SU-DHL-6 (cell line): ENCODE data around the gene FAM53B.
"Not testable (repeated sequence)": the region's sequence is repeated elsewhere in the genome, so short reads cannot be mapped to it uniquely, and the experiment has no call there.

Source experiments
- H2AFZ ChIP-seq: fragments of 200-600 bp; sonication (generic); 2 replicates; pipeline ENCODE4 v1.6.1; 2014; ENCODE audit warnings: low read depth, mild to moderate bottlenecking, moderate library complexity, mixed read lengths, antibody characterized with exemption, low read length; ENCODE audit not compliant: severe bottlenecking
- H3F3A ChIP-seq: fragments of 200-600 bp; shearing (Covaris generic); 2 replicates; pipeline ENCODE4 v1.6.0; 2016; ENCODE audit warnings: antibody characterized with exemption, mild to moderate bottlenecking; ENCODE audit not compliant: insufficient read depth
- H3K27ac ChIP-seq: fragments of 200-600 bp; sonication (generic); 2 replicates; pipeline ENCODE4 v1.5.1; 2016; ENCODE audit warnings: low read depth, mild to moderate bottlenecking, low read length, moderate library complexity, mixed read lengths
- H3K27me3 ChIP-seq: fragments of 200-600 bp; sonication (generic), shearing (Covaris generic); 2 replicates; pipeline ENCODE4 v1.6.0; 2014; ENCODE audit warnings: mild to moderate bottlenecking, low read length
- H3K36me3 ChIP-seq: fragments of 200-600 bp; sonication (generic); 2 replicates; pipeline ENCODE4 v1.6.1; 2014; ENCODE audit warnings: mild to moderate bottlenecking, low read length, mixed read lengths
- H3K4me2 ChIP-seq: fragments of 300-600, 200-600 bp; shearing (Covaris generic), sonication (generic); 2 replicates; pipeline ENCODE4 v1.6.0; 2014; ENCODE audit warnings: low read length, low read depth, mild to moderate bottlenecking; ENCODE audit not compliant: poor library complexity, severe bottlenecking
- H3K4me3 ChIP-seq: fragments of 200-600 bp; sonication (generic); 2 replicates; pipeline ENCODE4 v1.5.1; 2014; ENCODE audit warnings: antibody characterized with exemption, low read length, mild to moderate bottlenecking, mixed read lengths; ENCODE audit not compliant: insufficient read depth, poor library complexity, severe bottlenecking
- H3K79me2 ChIP-seq: fragments of 200-600 bp; sonication (generic); 2 replicates; pipeline ENCODE4 v1.6.1; 2014; ENCODE audit warnings: mild to moderate bottlenecking, low read length, moderate library complexity; ENCODE audit not compliant: insufficient read depth
- H3K9ac ChIP-seq: fragments of 200-600 bp; sonication (generic); 2 replicates; pipeline ENCODE4 v1.7.0; 2014; ENCODE audit warnings: mild to moderate bottlenecking, low read length
- H3K9me2 ChIP-seq: fragments of 200-600 bp; sonication (generic); replicated peaks from 2 replicates; pipeline ENCODE4 v1.6.1; 2014; ENCODE audit warnings: low read length; ENCODE audit not compliant: insufficient read depth
- H3K9me3 ChIP-seq: fragments of 200-600 bp; sonication (generic); 2 replicates; pipeline ENCODE4 v1.6.1; 2014; ENCODE audit warnings: low read length, mixed read lengths; ENCODE audit not compliant: insufficient read depth
- H4K20me1 ChIP-seq: fragments of 200-600 bp; sonication (generic); 2 replicates; pipeline ENCODE4 v1.6.1; 2014; ENCODE audit warnings: low read depth, mild to moderate bottlenecking, antibody characterized with exemption, low read length, moderate library complexity, mixed read lengths
- EZH2phosphoT487 ChIP-seq: fragments of 200-600 bp; sonication (generic), shearing (Covaris generic); conservative IDR thresholded peaks from 2 replicates; pipeline ENCODE4 v1.6.1; 2018; ENCODE audit warnings: mild to moderate bottlenecking, antibody characterized with exemption, low read length, moderate library complexity, mixed read lengths
- TF ChIP-seq, protein P1 (sequence below): fragments of 200-600 bp; sonication (generic); IDR thresholded peaks from one replicate; pipeline ENCODE4 v1.5.1; 2017; ENCODE audit warnings: antibody characterized with exemption, mild to moderate bottlenecking, low read length, moderate library complexity; ENCODE audit not compliant: insufficient read depth, poor library complexity, severe bottlenecking

FAM53B gene

DNA sequence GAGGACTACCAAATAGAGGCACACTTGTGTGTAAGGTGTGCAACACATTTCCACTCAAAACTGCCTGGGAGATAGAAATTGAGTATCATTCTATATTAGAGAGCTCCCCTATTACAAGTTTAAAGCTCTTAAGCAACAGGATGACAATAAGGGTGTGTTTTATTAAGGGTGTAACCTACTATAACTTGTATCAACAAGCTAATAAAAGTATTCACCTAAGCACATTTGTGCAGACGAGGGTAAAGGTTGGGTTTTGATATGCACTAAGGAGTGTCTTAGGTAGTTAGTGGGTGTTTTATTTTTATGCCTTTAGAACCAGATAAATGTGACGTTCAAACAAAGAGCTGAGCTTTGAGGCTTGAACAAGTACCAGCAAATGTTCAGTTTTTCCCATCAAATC is 2.8 kb upstream of the FAM53B start:
- TF ChIP-seq EZH2phosphoT487 = no peak
- Histone ChIP-seq H3K9me2 (no peaks in the 10 kb centered on the region), H3K9ac (no peak overlapping the region), H3K27me3 (no peaks in the 10 kb centered on the region), H3K4me2 (no peak overlapping the region), H3K9me3 (no peaks in the 10 kb centered on the region), H4K20me1 (no peaks in the 10 kb centered on the region), H3K79me2 (peaks cover 22% of the 10 kb centered on the region), H2AFZ (no peak overlapping the region), H3K27ac (no peak overlapping the region), H3K4me3 (no peak overlapping the region), H3K36me3 (no peaks in the 10 kb centered on the region), H3F3A (peaks cover 32% of the 10 kb centered on the region)

DNA sequence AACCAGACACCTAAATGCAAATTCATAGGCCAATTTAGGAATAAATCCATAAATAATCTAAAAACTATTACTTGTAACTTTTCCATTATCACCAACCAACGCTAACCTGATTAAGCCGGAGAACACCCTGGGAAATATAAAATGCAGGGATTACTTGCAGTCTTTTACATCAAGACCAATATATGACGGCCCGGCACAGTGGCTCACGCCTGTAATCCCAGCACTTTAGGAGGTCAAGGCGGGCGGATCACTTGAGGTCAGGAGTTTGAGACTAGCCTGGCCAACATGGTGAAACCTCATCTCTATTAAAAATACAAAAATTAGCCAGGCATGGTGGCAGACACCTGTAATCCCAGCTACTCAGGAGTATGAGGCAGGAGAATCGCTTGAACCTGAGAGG is 2.3 kb upstream of the FAM53B start:
- peak overlapping the region; percentile 65; the same call in 1 of the 2 replicates for H3K27ac ChIP-seq
- H3K4me2 ChIP-seq, H3K9ac ChIP-seq, H3K4me3 ChIP-seq, H3K9me3 ChIP-seq, H3K36me3 ChIP-seq, H3K27me3 ChIP-seq, H2AFZ ChIP-seq, H3K9me2 ChIP-seq, H4K20me1 ChIP-seq: not testable (repeated sequence)
- H3F3A ChIP-seq = peaks cover 38% of the 10 kb centered on the region
- H3K79me2 ChIP-seq = peaks cover 28% of the 10 kb centered on the region

DNA sequence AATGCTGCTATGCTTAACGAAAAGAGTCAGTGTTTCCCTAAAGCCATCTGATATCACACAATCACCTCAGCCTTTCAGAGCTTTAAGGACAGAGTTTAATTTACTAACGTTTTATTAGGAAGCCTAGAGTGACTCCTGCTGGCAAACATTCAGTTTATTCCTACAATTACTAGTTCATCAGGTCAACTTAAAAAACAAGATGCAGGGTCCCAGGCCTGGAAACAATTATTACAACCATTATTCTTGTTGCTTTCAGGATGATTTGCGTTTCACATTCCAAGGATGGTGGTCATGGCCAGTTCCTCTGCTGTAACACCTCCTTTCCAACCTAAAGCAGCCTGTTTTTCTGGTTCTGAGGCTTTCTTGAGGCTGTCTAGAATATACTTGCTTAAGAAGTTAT is 1.5 kb upstream of the FAM53B start:
- Histone ChIP-seq H3K36me3 (no peaks in the 10 kb centered on the region), H3K79me2 (peaks cover 35% of the 10 kb centered on the region), H4K20me1 (no peaks in the 10 kb centered on the region), H3K4me2 (peak overlapping the region; percentile 54), H3K9ac (peak overlapping the region; percentile 98), H3K4me3 (no peak overlapping the region), H3K9me3 (no peaks in the 10 kb centered on the region), H2AFZ (no peak overlapping the region), H3K27ac (peak overlapping the region; percentile 65), H3F3A (peaks cover 44% of the 10 kb centered on the region), H3K9me2 (no peaks in the 10 kb centered on the region), H3K27me3 (no peaks in the 10 kb centered on the region)
- no peak for TF ChIP-seq EZH2phosphoT487
- TF ChIP-seq, protein P1, sequence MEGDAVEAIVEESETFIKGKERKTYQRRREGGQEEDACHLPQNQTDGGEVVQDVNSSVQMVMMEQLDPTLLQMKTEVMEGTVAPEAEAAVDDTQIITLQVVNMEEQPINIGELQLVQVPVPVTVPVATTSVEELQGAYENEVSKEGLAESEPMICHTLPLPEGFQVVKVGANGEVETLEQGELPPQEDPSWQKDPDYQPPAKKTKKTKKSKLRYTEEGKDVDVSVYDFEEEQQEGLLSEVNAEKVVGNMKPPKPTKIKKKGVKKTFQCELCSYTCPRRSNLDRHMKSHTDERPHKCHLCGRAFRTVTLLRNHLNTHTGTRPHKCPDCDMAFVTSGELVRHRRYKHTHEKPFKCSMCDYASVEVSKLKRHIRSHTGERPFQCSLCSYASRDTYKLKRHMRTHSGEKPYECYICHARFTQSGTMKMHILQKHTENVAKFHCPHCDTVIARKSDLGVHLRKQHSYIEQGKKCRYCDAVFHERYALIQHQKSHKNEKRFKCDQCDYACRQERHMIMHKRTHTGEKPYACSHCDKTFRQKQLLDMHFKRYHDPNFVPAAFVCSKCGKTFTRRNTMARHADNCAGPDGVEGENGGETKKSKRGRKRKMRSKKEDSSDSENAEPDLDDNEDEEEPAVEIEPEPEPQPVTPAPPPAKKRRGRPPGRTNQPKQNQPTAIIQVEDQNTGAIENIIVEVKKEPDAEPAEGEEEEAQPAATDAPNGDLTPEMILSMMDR = peak; percentile 41

DNA sequence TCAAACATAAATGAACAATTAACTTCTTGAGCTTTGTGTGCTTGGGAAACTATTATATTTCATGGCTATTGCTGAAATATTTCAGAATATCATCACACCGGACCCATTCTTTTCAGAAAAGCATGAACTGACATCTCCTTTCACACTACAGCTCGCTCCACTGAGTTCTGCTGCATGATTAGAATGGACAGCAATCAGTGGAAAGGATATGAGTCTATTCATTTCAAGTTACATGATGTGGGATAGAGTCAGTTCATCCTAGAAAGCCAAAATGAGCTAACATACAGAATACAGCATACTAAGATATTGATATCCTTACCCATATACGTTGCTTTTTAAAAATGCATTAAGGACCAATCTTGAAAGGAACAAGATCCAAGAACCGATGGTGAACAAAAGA is 1.1 kb upstream of the FAM53B start:
- TF ChIP-seq, protein P1 = no peak
- TF ChIP-seq EZH2phosphoT487 = no peak
- peak overlapping the region; percentile 49 for H3K4me3 ChIP-seq
- no peaks in the 10 kb centered on the region for H3K9me2 ChIP-seq
- H3K36me3 ChIP-seq = no peaks in the 10 kb centered on the region
- no peaks in the 10 kb centered on the region for H3K27me3 ChIP-seq
- peaks cover 44% of the 10 kb centered on the region for H3F3A ChIP-seq
- H3K27ac ChIP-seq = peak overlapping the region; percentile 65
- peaks cover 40% of the 10 kb centered on the region for H3K79me2 ChIP-seq
- no peak overlapping the region for H2AFZ ChIP-seq
- peak overlapping the region; percentile 98 for H3K9ac ChIP-seq
- H4K20me1 ChIP-seq = no peaks in the 10 kb centered on the region
- no peaks in the 10 kb centered on the region for H3K9me3 ChIP-seq
- peak overlapping the region; percentile 54 for H3K4me2 ChIP-seq
